Gastroesophageal sphincter (tissue), 4 donors: Measurements from ENCODE around the gene GHRL. TPM values are rescaled to one million over a fixed set of nuclear protein-coding genes. Genes with fewer than 3 reads are reported as not detected.

Source experiments
- ATAC-seq: fragments of 150-250 bp; one replicate; pipeline ENCODE4 v1.9.1; 2016; ENCODE audit warnings: mild to moderate bottlenecking, moderate library complexity
- H3K27ac ChIP-seq, 4 donors: fragments of 200-600 bp; sonication (generic) in 3 of 4; 1 replicate in 3 of 4; 2 replicates in 1 of 4; pipeline ENCODE4 v1.5.1; 2016 to 2019
- H3K27me3 ChIP-seq: fragments of 200-600 bp; sonication (generic); one replicate; pipeline ENCODE4 v1.5.1; 2019
- H3K36me3 ChIP-seq, 2 donors: fragments of 200-600 bp; sonication (generic); one replicate each; pipeline ENCODE4 v1.5.1; 2019; ENCODE audit warnings: control low read depth in 1 of 2
- H3K4me1 ChIP-seq, 3 donors: fragments of 200-600 bp; sonication (generic); 1 replicate in 2 of 3; 2 replicates in 1 of 3; pipeline ENCODE4 v1.5.1; 2016 to 2019; ENCODE audit warnings: control low read depth in 2 of 3
- H3K4me3 ChIP-seq, 2 donors: fragments of 200-600 bp; sonication (generic); one replicate each; pipeline ENCODE4 v1.5.1; 2019; ENCODE audit warnings: mild to moderate bottlenecking in 1 of 2, moderate library complexity in 1 of 2
- H3K9me3 ChIP-seq, 3 donors: fragments of 200-600 bp; sonication (generic); one replicate each; pipeline ENCODE4 v1.5.1; 2017 to 2019; ENCODE audit warnings: control low read depth in 2 of 3
- CTCF ChIP-seq, 4 experiments: fragments of 200-600 bp in 2 of 4; fragments of 450-650 bp in 2 of 4; sonication (generic) in 1 of 4; IDR thresholded peaks; one replicate each; pipeline ENCODE4 v1.5.1; 2017 to 2019; ENCODE audit warnings: antibody characterized with exemption in 4 of 4, mild to moderate bottlenecking in 2 of 4, moderate library complexity in 2 of 4
- EP300 ChIP-seq: sonication (generic); formaldehyde crosslinking; IDR thresholded peaks from one replicate; pipeline ENCODE4 v1.6.1; 2017; ENCODE audit warnings: antibody characterized with exemption, mild to moderate bottlenecking
- POLR2A ChIP-seq, 2 donors: fragments of 450-650 bp; IDR thresholded peaks; one replicate each; pipeline ENCODE4 v1.6.1; 2017; ENCODE audit warnings: antibody characterized with exemption in 2 of 2, mild to moderate bottlenecking in 2 of 2, moderate library complexity in 1 of 2
- POLR2AphosphoS5 ChIP-seq: sonication (generic); formaldehyde crosslinking; IDR thresholded peaks from one replicate; pipeline ENCODE4 v1.6.1; 2017; ENCODE audit warnings: antibody characterized with exemption
- WGBS, 2 donors: methylation state at CpG; one replicate each; pipeline ENCODE4 v1.1.5; 2018; ENCODE audit warnings: low coverage in 1 of 2; 5-methylcytosine and 5-hydroxymethylcytosine counted together
- total RNA-seq, 4 donors: library from RNA; depleted of rRNA; stranded (reverse); fragments of >200 nt; gene quantifications; one replicate each; pipeline ENCODE4 v1.1.0, GENCODE V29; 2016

GHRL gene
- total RNA-seq, 4 donors from 2014 or later: 0.47 to 3.2 TPM; not detected in 2

- TF ChIP-seq POLR2AphosphoS5 (no peak), CTCF (IDR thresholded peaks at IDR 0.05) (no peak), EP300 (no peak)
- H3K27ac ChIP-seq: no peak overlapping the region
- H3K27me3 ChIP-seq: peaks cover 50% of the 10 kb centered on the region
- WGBS, 2 donors: 56% methylated on average over 1 of the region's 2 CpGs; no CpG with 5 or more reads in 1 of the 2 donors
- no peaks in the 10 kb centered on the region for H3K36me3 ChIP-seq
- no peak for ATAC-seq
- no peak overlapping the region for H3K4me3 ChIP-seq
- no peaks in the 10 kb centered on the region for H3K9me3 ChIP-seq
- H3K4me1 ChIP-seq: no peaks in the 10 kb centered on the region
Measured at GRCh38 chr3:10333349-10333650, 40.6 kb upstream of the GHRL start.

DNA sequence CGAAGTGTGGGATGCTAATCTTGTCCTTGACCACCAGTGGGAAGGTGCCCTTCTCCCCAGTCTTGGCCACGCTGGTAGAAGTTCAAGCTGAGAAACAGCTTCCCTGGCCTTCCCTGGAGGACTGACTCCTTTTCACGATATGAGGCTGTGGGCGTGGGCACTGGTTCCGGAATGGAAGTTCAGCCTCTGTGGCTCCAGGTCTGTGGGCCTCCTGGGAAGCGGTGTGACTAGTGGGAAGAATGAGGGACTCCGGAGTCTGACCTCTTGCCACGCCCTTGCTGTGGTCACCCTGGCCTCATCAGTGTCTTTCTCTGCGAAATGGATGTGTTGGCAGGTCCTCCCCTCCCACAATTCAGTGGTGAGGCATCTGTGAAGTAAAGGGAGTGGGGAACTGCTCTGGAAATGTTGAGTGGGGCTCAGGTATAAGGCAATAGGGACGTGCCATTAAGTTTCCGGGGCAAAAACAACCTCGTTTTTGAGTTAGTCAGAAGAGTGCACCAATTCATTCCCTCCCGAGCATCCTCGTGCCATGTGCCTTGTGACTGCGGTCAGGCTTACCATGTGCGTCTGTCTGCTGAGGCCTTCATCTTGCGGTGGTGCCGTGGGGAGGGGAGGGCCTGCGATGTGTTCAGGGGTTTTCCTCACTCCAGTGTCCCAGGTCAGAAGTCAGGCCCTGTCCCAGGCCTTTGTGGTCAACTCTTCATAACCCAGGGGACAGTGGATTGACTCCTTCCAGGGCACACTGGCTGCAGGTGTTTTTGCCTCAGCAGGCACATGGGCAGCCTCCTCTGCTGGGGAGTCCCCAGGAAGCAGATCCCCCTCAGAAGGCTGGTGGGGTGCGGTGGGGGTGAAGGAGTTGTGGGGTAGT, 40.0 kb upstream of the GHRL start:
- Histone ChIP-seq H3K27me3 (peaks cover 56% of the 10 kb centered on the region), H3K9me3 (no peaks in the 10 kb centered on the region), H3K27ac (no peak overlapping the region), H3K4me1 (no peaks in the 10 kb centered on the region), H3K4me3 (no peak overlapping the region), H3K36me3 (no peaks in the 10 kb centered on the region)
- no peak for ATAC-seq
- TF ChIP-seq POLR2AphosphoS5 (no peak), CTCF (IDR thresholded peaks at IDR 0.05) (no peak), POLR2A (IDR thresholded peaks at IDR 0.05) (no peak)
- whole genome bisulfite sequencing, 2 donors: 82 to 84% methylated on average over 4 to 7 of the region's 20 CpGs

- Histone ChIP-seq H3K27me3 (peaks cover 64% of the 10 kb centered on the region), H3K27ac (no peak overlapping the region), H3K4me3 (no peak overlapping the region), H3K36me3 (no peaks in the 10 kb centered on the region), H3K9me3 (no peaks in the 10 kb centered on the region), H3K4me1 (no peaks in the 10 kb centered on the region)
- ATAC-seq: no peak
- WGBS, 2 donors: 73 to 79% methylated on average over 6 to 7 of the region's 8 CpGs
- no peak for TF ChIP-seq CTCF (IDR thresholded peaks at IDR 0.05)
- TF ChIP-seq EP300: no peak
- TF ChIP-seq POLR2A (IDR thresholded peaks at IDR 0.05): no peak
- no peak for TF ChIP-seq POLR2AphosphoS5
Measured at GRCh38 chr3:10331320-10331719, 38.6 kb upstream of the GHRL start.

GRCh38 chr3:10330319-10330718, 37.6 kb upstream of the GHRL start:
- WGBS, 2 donors: 20 to 100% methylated on average over 1 of the region's 12 CpGs
- no peaks in the 10 kb centered on the region for H3K36me3 ChIP-seq
- no peak overlapping the region for H3K4me3 ChIP-seq
- H3K9me3 ChIP-seq: no peaks in the 10 kb centered on the region
- peaks cover 59% of the 10 kb centered on the region for H3K27me3 ChIP-seq
- TF ChIP-seq POLR2A (IDR thresholded peaks at IDR 0.05) (no peak), POLR2AphosphoS5 (no peak), CTCF (IDR thresholded peaks at IDR 0.05) (no peak), EP300 (no peak)
- no peaks in the 10 kb centered on the region for H3K4me1 ChIP-seq
- ATAC-seq: no peak
- H3K27ac ChIP-seq: no peak overlapping the region

DNA sequence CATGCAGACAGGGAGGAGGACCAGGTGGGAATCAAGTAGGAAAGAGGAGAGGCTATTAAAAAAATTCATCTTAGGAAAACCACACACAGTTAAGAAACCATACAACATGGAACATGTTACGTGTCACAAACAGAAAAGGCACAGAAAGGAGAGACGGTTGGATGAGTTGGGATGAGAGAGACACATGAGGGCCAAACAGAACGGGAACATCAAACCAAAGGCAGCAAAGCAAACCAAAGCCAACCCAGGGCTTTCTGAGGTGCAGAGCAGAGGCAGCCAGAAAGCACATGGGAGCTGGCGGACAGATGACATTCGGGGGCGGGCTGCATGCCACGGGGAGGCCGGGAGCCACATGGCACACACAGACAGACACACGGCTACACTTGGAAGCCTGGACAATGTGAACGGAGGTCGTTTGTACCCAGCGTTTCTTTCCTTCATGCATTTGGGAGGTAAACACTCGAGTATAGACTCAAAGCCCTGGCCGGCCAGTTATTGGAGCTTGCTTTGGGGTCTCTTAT, 36.8 kb upstream of the GHRL start:
- Histone ChIP-seq H3K36me3 (no peaks in the 10 kb centered on the region), H3K27ac (no peak overlapping the region), H3K4me3 (no peak overlapping the region), H3K9me3 (no peaks in the 10 kb centered on the region), H3K4me1 (no peaks in the 10 kb centered on the region), H3K27me3 (peaks cover 55% of the 10 kb centered on the region)
- 75 to 82% methylated on average over 6 to 14 of the region's 14 CpGs for WGBS, 2 donors
- no peak for ATAC-seq
- TF ChIP-seq POLR2AphosphoS5: no peak
